MCF 10A (cell line): Measurements from ENCODE around the gene STK38. TPM values are rescaled to one million over a fixed set of nuclear protein-coding genes. Genes with fewer than 3 reads are reported as not detected.
"Not testable (repeated sequence)": the region's sequence is repeated elsewhere in the genome, so short reads cannot be mapped to it uniquely, and the experiment has no call there.

Experiments
- BruUV-seq: library from RNA; stranded (reverse); fragments of 400-500 nt; replicated peaks from 2 replicates; lab custom pipeline; 2021; lab: Mats Ljungman, UMichigan
- CTCF ChIA-PET: fragments of 300-600 bp; sonication (Branson Sonifier 250); formaldehyde crosslinking; extraction: SDS; loops from one replicate; lab custom pipeline; 2021; ENCODE audit warnings: antibody characterized with exemption, inconsistent platforms; lab: Yijun Ruan, JAX
- POLR2A ChIA-PET: fragments of 300-600, 350-650 bp; sonication (Branson Sonifier 250); formaldehyde crosslinking; extraction: SDS; loops from one replicate; lab custom pipeline; 2020; ENCODE audit warnings: antibody characterized with exemption, inconsistent platforms; lab: Yijun Ruan, JAX
- DNase-seq: peaks from one replicate; pipeline ENCODE4 v3.0.0-alpha.2; 2018; ENCODE audit not compliant: unreplicated experiment
- H3K27ac Mint-ChIP-seq: one replicate; pipeline ENCODE4 v1.8.0; 2022; ENCODE audit warnings: mild to moderate bottlenecking, low read depth, mixed read lengths; ENCODE audit not compliant: unreplicated experiment
- H3K27me3 Mint-ChIP-seq: one replicate; pipeline ENCODE4 v1.8.0; 2022; ENCODE audit warnings: mixed read lengths; ENCODE audit not compliant: insufficient read depth, unreplicated experiment
- H3K36me3 Mint-ChIP-seq: one replicate; pipeline ENCODE4 v1.8.0; 2022; ENCODE audit warnings: mild to moderate bottlenecking, moderate library complexity, mixed read lengths; ENCODE audit not compliant: insufficient read depth, unreplicated experiment
- H3K4me1 Mint-ChIP-seq: one replicate; pipeline ENCODE4 v1.8.0; 2022; ENCODE audit warnings: mixed read lengths; ENCODE audit not compliant: insufficient read depth, unreplicated experiment
- H3K4me3 Mint-ChIP-seq: one replicate; pipeline ENCODE4 v1.8.0; 2022; ENCODE audit warnings: mild to moderate bottlenecking, moderate library complexity, mixed read lengths; ENCODE audit not compliant: unreplicated experiment
- H3K9me3 Mint-ChIP-seq: one replicate; pipeline ENCODE4 v1.8.0; 2022; ENCODE audit warnings: mixed read lengths; ENCODE audit not compliant: unreplicated experiment
- CTCF ChIP-seq: fragments of 200-600 bp; IDR thresholded peaks from one replicate; pipeline ENCODE4 v1.8.0; 2022; ENCODE audit warnings: antibody characterized with exemption, mild to moderate bottlenecking; ENCODE audit not compliant: unreplicated experiment
- intact Hi-C: fragments of 100-400 bp; cut with micrococcal nuclease; formaldehyde crosslinking; loops from 2 replicates; pipeline ENCODE4 v1.14.1; 2022
- total RNA-seq: library from RNA; stranded (reverse); gene quantifications from 2 replicates; pipeline ENCODE4 v1.2.3, GENCODE V29; 2022

Gene STK38
- total RNA-seq, 1 experiment from 2014 or later: 16.8 TPM

- no TSS peak for BruUV-seq
- CTCF ChIA-PET: interaction anchor here (0.6 kb wide), 1 partner anchor 146 kb away, joined by 4 read pairs; no protein-coding TSS in a partner anchor
- no peak overlapping the region for H3K4me3 Mint-ChIP-seq
- no peaks in the 10 kb centered on the region for H3K4me1 Mint-ChIP-seq
- POLR2A ChIA-PET: interaction anchor here (1.7 kb wide), 1 partner anchor 15 kb away, joined by 5 read pairs; no protein-coding TSS in a partner anchor
- H3K27me3 Mint-ChIP-seq: no peaks in the 10 kb centered on the region
- intact Hi-C loops: no loop called here
- DNase-seq: no peak
- no peaks in the 10 kb centered on the region for H3K9me3 Mint-ChIP-seq
- peaks cover 62% of the 10 kb centered on the region for H3K36me3 Mint-ChIP-seq
- TF ChIP-seq CTCF: no peak
- H3K27ac Mint-ChIP-seq: no peak overlapping the region
Measured at GRCh38 chr6:36487698-36488097, 59.6 kb downstream of the STK38 start.

- H3K27me3 Mint-ChIP-seq: no peaks in the 10 kb centered on the region
- intact Hi-C loops: no loop called here
- ChIA-PET CTCF (interaction anchor here (0.6 to 0.9 kb wide), 3 partner anchors 12 to 274 kb away, joined by 3 to 4 read pairs (median 3); no protein-coding TSS in a partner anchor), POLR2A (interaction anchor here (0.7 kb wide), 2 partner anchors 243 to 401 kb away, joined by 3 read pairs; no protein-coding TSS in a partner anchor)
- no peak for TF ChIP-seq CTCF
- H3K9me3 Mint-ChIP-seq: no peaks in the 10 kb centered on the region
- no peak overlapping the region for H3K27ac Mint-ChIP-seq
- DNase-seq: no peak
- no peak overlapping the region for H3K4me3 Mint-ChIP-seq
- no peaks in the 10 kb centered on the region for H3K4me1 Mint-ChIP-seq
- no TSS peak for BruUV-seq
- peaks cover 80% of the 10 kb centered on the region for H3K36me3 Mint-ChIP-seq
Measured at GRCh38 chr6:36484736-36485135, 62.5 kb downstream of the STK38 start.

GRCh38 chr6:36483326-36483725 is 64.0 kb downstream of the STK38 start:
- H3K4me3 Mint-ChIP-seq, DNase-seq, intact Hi-C loops, CTCF ChIA-PET, H3K27ac Mint-ChIP-seq, POLR2A ChIA-PET, H3K4me1 Mint-ChIP-seq, H3K27me3 Mint-ChIP-seq, H3K9me3 Mint-ChIP-seq, BruUV-seq: not testable (repeated sequence)
- H3K36me3 Mint-ChIP-seq: peaks cover 85% of the 10 kb centered on the region

GRCh38 chr6:36479256-36479655 is 68.0 kb downstream of the STK38 start:
- Mint-ChIP-seq H3K4me3 (no peak overlapping the region), H3K36me3 (peaks cover 81% of the 10 kb centered on the region), H3K4me1 (peaks cover 5% of the 10 kb centered on the region), H3K9me3 (no peaks in the 10 kb centered on the region), H3K27ac (no peak overlapping the region), H3K27me3 (no peaks in the 10 kb centered on the region)
- no peak for DNase-seq
- POLR2A ChIA-PET: interaction anchor here (0.7 to 1.2 kb wide), 2 partner anchors 24 to 68 kb away, joined by 3 read pairs; partner anchors contain the start of gene STK38
- TF ChIP-seq CTCF: no peak
- intact Hi-C loops: no loop called here
- BruUV-seq: no TSS peak
- CTCF ChIA-PET: interaction anchor here (1.0 kb wide), 1 partner anchor 26 kb away, joined by 5 read pairs; no protein-coding TSS in a partner anchor
